NB4 (cell line): Measurements from ENCODE around the gene MIDN.

Experiments
- DNase-seq: peaks from one replicate; pipeline ENCODE4 v3.0.0; 2010; ENCODE audit warnings: low read depth
- H3K4me3 ChIP-seq: one replicate; pipeline ENCODE4 v1.5.1; 2011; ENCODE audit warnings: mild to moderate bottlenecking, low read depth, low read length, moderate library complexity
- MAX ChIP-seq: IDR thresholded peaks from 2 replicates; pipeline ENCODE4 v1.6.1; 2011; ENCODE audit warnings: low read depth, low read length
- MYC ChIP-seq: IDR thresholded peaks from 2 replicates; pipeline ENCODE4 v1.6.1; 2011; ENCODE audit warnings: low read depth, low read length
- POLR2A ChIP-seq: IDR thresholded peaks from 2 replicates; pipeline ENCODE4 v1.6.1; 2011; ENCODE audit warnings: mild to moderate bottlenecking; ENCODE audit not compliant: insufficient read length; ENCODE audit errors: extremely low read depth
- TF ChIP-seq, protein P1 (sequence below): IDR thresholded peaks from one replicate; pipeline ENCODE4 v1.5.1; 2012; ENCODE audit warnings: low read depth, low read length

MIDN gene

DNA sequence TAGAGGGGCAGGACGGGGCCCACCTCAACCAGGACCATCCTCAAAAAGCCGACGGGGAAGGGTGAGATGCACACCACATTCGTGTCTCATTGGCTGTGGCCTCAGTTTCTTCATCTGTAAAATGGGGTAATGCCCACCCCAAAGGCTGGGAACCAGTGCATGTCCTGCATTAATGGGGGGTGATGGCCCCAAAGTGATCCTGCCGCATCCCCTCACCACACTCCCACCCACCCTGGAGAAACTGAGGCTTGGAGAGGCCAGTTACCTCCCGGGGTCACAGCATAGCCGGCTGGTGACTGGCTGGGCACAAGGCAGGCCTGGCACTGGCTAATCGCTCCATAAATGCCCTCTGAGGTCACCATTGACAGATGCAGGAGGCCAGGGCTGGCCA lies 640 bp upstream of the MIDN start:
- DNase-seq: no peak
- TF ChIP-seq, protein P1, sequence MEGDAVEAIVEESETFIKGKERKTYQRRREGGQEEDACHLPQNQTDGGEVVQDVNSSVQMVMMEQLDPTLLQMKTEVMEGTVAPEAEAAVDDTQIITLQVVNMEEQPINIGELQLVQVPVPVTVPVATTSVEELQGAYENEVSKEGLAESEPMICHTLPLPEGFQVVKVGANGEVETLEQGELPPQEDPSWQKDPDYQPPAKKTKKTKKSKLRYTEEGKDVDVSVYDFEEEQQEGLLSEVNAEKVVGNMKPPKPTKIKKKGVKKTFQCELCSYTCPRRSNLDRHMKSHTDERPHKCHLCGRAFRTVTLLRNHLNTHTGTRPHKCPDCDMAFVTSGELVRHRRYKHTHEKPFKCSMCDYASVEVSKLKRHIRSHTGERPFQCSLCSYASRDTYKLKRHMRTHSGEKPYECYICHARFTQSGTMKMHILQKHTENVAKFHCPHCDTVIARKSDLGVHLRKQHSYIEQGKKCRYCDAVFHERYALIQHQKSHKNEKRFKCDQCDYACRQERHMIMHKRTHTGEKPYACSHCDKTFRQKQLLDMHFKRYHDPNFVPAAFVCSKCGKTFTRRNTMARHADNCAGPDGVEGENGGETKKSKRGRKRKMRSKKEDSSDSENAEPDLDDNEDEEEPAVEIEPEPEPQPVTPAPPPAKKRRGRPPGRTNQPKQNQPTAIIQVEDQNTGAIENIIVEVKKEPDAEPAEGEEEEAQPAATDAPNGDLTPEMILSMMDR: no peak
- no peak for TF ChIP-seq MAX
- TF ChIP-seq MYC: no peak
- no peak for TF ChIP-seq POLR2A
- no peak overlapping the region for H3K4me3 ChIP-seq

DNA sequence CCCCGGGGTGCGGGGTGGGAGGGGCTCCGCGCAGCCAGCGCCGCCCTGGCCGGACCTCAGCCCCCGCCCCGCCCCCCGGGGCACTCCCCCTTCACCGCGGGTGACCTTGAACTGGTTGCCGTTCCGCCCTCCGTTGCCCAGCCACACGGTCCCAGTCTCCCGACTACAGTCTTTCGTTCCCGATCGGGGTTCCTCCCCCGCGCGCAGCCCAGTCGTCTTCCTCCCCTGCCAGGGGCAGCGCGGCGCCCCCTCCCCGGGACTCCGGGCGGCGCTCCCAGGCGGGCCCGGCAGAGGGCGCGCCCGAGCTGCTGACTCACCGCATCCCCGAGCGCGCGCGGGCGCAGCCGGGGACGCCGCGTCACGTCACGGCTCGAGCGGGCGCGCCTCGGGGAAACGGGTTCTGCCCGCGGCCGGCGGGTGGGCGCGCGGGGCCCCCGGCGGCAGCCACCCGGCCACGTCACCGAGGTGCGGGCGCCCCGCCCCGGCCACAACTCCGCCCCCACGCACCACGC lies 459 bp downstream of the MIDN start:
- peak overlapping the region; percentile 46 for H3K4me3 ChIP-seq
- TF ChIP-seq, protein P1: peak; percentile 25
- TF ChIP-seq MYC (no peak), MAX (no peak), POLR2A (no peak)
- peak; percentile 76 for DNase-seq

DNA sequence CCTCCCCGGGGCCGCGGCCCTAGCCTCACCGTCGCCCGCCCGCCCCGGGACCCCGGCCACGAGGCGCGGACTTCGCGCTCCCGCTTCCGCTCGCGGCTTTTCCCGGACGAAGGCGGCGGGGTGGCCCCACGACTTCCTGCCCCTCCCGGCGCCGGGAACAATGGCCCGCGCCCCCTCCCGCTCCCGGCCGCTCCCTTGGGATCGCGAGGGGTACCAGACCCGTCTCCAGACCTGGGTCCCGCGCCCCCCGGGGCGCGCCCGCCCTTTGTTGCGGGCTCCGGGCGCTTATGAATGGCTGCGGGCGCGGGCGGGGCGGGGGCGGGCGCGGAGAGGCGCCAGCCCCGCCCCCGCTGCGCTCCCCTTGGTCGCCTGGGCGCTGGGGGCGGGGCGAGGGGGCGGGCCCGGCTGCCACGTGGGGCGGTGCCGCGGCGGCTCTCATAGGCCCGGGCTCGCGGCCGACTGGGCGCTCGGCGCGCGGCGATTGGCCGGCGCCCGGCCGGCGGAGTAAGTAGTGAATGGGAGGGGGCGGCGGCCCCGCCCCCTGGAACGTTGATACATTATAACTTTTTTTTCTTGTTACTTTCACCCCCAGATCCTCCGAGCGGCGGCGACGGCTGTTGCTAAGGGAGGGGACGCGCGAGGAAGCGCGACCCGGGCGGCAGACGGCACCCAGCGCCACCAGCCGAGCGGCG lies 1.1 kb downstream of the MIDN start:
- no peak for TF ChIP-seq MAX
- TF ChIP-seq, protein P1: no peak
- peak; percentile 42 for TF ChIP-seq POLR2A
- TF ChIP-seq MYC: no peak
- peak overlapping the region; percentile 44 for H3K4me3 ChIP-seq
- peak; percentile 90 for DNase-seq

- H3K4me3 ChIP-seq: peak overlapping the region; percentile 44
- TF ChIP-seq MYC (no peak), MAX (no peak), POLR2A (no peak)
- TF ChIP-seq, protein P1: no peak
- DNase-seq: no peak
Observed at GRCh38 chr19:1249990-1250436, 1.6 kb downstream of the MIDN start.

- DNase-seq: peak; percentile 63
- no peak for TF ChIP-seq MAX
- no peak for TF ChIP-seq MYC
- TF ChIP-seq, protein P1: no peak
- no peak for TF ChIP-seq POLR2A
- H3K4me3 ChIP-seq: peak overlapping the region; percentile 54
Observed at GRCh38 chr19:1250437-1251260, 2.3 kb downstream of the MIDN start.
